GM18867 (cell line): Measurements from ENCODE around the gene BRICD5.

Experiments
- ATAC-seq: cut with Tn5 transposase; IDR thresholded peaks from one replicate; pipeline ENCODE4 v1.9.1; 2021; ENCODE audit warnings: mild to moderate bottlenecking, moderate library complexity; ENCODE audit not compliant: unreplicated experiment

The BRICD5 gene

DNA sequence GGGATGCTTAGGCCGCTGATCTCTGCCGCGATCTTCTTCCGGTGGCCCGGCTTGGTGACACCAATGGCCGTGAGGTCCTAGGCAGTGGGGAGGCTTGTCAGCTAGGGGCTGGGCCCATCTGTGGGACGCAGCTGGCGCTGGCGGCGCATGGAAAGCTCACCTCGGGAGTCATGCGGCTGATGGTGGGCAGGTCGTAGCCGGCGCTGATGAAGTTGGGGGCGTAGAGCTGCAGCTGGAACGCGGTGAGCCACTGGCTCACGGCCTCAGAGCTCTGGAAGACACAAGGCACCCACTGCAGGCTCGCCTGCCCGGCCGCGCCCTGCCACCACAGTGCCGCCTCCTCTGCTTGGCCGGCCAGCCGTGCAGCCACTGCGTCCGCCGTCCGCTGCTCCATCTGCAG, 27.0 kb downstream of the BRICD5 start:
- ATAC-seq = no peak

DNA sequence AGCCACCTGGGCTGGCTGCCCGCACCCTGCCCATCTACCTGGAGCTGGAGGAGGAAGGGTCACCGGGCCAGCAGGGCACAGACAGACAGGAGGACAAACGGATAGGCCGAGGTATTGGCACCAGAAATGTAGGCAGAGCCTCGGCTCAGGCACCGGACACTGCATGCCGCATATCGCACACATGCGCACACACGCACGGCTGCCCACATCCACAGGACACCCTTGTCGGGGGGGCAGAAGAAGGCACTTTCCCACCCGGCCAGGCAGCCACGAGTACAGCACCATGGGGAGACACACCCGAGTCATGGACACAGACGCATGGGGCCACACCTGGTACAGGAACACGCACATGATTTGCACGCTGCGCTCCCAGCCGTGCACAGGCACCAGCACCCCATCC, 28.7 kb downstream of the BRICD5 start:
- ATAC-seq = no peak

GRCh38 chr16:2180962-2181923, 29.4 kb downstream of the BRICD5 start:
- ATAC-seq = no peak

GRCh38 chr16:2180461-2180860, 30.2 kb downstream of the BRICD5 start:
- ATAC-seq = no peak

DNA sequence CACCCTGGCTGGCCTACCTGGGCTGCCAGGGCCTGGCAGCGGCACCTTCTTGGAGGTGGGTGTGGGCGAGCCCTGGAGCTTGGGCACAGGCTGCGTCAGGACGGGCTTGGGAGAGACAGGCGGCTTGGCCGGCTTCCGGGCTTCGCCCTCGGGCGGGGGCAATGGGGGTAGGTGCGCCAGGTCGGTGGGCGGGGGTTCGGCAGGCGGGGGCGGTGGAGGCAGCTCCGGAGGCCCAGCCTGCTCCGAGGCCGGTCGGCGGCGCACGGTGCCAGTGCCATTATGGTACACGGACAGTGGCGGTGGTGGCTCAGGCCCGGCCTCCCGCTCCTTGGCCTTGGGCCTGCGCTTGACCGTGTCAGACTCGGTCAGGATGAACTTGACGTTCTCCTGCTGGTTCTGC, 31.1 kb downstream of the BRICD5 start:
- ATAC-seq = no peak

- ATAC-seq = no peak
Measured at GRCh38 chr16:2179107-2179501, 31.6 kb downstream of the BRICD5 start.

DNA sequence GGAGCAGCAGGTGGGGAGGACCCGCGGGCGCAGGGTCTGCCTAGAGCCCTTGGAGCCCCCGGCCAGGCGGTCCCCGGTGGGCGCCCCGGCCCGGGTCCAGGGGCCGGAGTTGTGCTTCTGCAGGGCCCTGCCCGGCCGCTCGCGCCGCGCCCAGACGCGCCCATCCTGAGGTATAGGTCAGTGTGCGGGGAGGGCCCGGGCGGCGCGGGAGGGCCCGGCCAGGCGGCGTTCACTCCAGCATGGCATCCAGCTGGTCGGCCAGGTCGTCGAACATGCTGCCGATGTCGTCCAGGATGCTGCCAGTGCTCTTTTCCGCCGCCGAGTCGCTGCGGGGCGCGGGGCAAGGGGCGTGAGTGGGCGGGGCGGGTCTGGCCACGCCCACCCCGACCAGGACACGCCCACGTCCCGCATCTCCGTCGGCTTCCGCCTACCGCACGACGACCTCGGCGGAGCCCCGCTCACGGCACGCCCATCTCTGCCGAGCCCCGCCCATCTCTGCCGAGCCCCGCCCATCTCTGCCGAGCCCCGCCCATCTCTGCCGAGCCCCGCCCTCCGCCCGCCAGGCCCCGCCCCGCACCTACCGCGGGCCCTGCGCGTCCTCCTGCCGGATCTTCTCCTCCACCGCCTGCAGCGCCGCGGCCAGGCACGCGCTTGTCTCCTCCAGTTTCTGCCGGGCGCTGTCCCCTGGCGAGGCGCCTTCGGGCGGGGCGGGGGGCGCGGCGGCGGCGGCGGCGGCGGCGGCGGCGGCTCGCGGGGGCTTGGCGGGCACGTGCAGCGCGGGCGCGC, 32.1 kb downstream of the BRICD5 start:
- no peak for ATAC-seq

DNA sequence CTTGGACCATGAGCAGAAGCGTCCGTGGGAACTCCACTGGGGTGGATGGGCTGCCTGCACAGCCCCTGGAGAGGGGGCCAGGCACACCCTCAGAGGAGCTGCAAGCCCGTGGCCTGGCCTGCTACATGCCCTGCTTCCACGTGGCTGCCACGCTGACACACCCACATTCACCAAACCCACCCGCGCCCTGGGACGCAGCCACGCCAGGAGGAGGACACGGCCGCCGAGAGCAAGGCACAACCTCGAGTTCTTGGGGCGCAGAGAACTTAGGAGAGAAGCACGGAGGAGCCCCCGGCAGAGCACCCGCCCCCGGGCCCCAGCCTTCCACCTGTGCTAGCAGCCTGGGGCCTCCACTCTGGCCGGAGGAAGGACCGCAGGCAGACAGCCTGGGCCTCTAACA, 33.1 kb downstream of the BRICD5 start:
- no peak for ATAC-seq

DNA sequence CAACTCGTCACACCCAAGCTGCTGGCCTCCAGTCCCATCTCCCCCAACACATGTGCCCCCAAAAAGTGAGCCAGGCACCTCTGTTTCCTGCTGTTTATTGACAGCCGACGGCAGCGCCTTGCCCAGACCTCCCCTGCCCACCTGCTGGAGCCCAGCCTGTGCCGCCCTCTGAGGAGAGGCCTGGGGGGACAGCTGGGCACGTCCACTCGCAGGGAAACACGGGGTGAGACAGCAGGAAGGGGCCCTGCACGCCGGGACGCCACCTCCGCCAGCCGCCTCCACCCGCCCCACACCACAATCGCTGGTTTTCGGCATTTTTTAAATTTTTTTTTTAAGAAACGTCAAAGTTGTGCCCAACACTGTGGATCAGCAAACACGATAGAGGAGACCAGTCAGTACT, 33.6 kb downstream of the BRICD5 start:
- ATAC-seq = no peak

DNA sequence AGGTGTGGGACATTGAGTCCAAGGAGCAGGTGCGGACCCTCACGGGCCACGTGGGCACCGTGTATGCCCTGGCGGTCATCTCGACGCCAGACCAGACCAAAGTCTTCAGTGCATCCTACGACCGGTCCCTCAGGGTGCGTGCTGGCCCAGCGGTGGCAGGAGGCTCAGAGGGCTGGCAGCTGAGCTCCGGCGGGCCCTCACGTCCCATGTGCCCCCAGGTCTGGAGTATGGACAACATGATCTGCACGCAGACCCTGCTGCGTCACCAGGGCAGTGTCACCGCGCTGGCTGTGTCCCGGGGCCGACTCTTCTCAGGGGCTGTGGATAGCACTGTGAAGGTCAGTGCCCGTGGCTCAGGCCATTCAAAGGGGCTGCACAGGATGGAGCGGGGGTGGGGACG, 34.6 kb downstream of the BRICD5 start:
- ATAC-seq = no peak

- no peak for ATAC-seq
Measured at GRCh38 chr16:2175454-2175853, 35.2 kb downstream of the BRICD5 start.

GRCh38 chr16:2174396-2175131, 36.1 kb downstream of the BRICD5 start:
- no peak for ATAC-seq

- no peak for ATAC-seq
Measured at GRCh38 chr16:2173916-2174315, 36.7 kb downstream of the BRICD5 start.

GRCh38 chr16:2173366-2173765, 37.3 kb downstream of the BRICD5 start:
- no peak for ATAC-seq

DNA sequence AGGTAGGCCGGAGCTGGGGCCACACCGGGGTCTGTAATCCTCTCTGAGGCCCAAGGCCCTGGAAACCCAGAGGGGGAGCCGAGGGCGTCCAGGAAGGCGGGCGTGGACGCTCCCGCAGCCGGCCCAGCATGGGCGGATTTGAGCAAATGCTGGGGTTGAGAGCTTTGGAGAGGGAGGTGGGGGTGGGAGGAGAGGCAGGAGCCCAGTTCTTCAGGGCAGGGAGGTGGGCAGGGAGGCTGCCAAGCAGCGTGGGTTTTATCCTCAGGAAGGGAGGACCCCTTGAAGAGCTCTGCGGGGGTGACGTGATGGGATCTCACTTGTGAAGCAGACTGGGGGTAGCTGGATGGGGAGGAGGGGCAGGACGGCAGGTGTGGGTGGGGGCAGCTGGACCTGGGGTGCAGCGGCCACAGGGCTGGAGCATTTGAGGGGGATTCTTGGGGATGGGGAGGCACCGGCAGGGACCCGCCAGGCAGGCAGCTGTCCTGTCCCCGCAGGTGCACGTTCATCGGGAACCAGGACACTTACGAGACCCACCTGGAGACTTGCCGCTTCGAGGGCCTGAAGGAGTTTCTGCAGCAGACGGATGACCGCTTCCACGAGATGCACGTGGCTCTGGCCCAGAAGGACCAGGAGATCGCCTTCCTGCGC, 37.9 kb downstream of the BRICD5 start:
- no peak for ATAC-seq

- ATAC-seq = no peak
Measured at GRCh38 chr16:2171601-2172178, 39.0 kb downstream of the BRICD5 start.

GRCh38 chr16:2170587-2171435, 39.9 kb downstream of the BRICD5 start:
- no peak for ATAC-seq

- no peak for ATAC-seq
Measured at GRCh38 chr16:2170080-2170479, 40.6 kb downstream of the BRICD5 start.

DNA sequence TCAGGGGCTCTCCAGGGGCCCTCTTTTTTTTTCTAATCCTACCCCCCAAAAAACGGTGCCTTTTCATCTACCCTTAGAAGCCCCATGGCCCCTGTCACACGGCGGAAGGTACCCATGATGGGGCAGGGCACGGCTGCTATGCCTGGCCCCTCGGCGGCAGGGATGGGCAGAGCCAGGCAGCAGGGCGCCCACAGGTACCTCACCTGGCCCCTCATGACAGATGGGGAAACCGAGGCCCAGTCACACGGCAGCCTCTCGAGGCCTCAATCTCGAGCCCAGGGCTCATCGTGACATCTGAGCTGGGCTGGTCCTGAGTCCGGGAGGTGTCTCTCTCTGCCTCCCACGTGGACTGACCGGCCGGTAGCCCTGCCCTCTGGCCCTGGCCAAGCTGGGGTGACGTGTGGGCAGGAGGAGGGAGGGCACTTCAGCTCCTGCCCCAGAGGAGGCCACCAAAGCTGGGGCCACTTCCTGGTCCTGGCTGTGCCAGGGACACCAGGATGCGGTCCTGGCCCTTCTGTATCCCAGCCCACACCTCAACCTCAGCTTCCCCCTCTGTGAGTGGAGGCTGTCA, 43.5 kb downstream of the BRICD5 start:
- ATAC-seq = no peak
